Measurements from ENCODE around the gene RHOU. TPM values are rescaled to one million over a fixed set of nuclear protein-coding genes. Genes with fewer than 3 reads are reported as not detected.

Gene RHOU
- total RNA-seq (2021) (not detected in 2 replicates), Bru-seq, nascent RNA (not detected), BruChase-seq, experiment 1, labeled RNA remaining after a 2-hour chase (not detected), BruChase-seq, experiment 2, labeled RNA remaining after a 6-hour chase (not detected)
- long read RNA-seq, result 0 reads

DNA sequence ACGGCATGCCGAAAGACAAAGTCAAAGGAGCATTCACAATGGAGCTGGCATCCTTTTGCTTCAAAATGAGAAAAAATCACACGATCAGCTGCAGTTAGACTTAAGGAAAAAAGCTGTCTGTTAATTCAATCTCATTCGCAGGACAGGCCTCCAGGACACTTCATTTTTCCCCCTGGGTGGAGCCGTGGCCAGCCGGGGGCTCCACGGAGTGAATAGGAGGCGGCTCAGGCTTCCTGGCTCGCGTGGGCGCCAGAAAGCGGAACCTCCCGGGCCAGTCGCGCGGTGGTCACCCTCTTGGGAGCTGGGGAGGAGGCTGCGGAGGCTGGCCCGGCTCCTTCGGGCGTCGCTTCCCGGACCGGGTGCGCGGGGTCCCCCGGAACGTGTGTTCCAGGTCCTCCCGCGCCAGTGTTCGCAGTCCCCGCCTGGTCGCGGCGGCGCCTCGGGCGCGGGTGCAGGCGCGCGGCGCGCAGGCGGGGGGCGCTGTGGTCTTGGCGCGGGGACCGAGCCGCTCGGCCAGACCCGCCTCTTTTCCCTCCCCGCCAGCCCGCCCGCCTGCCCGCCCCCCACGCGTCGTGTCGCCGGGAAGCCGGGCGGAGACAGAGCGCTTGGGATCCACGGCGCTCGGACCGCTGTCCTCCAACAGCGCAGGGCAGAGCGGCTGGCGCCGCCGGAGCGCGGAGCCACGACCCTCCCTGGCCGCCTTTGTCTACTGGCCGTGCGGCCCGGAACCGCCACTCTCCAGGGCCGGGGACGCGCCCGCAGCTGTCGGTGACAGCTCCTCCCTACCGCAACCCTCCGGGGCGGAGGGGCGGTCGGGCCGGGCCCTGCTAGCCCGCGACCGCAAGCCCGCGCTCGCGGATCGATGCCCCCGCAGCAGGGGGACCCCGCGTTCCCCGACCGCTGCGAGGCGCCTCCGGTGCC lies at the start of gene RHOU:
Gene RHOU, plus strand, starts transcription at position 599 of the 921 bp plus-strand sequence. Its CDS starts 264 bp downstream, at position 863.
- H3K27me3 ChIP-seq (ENCODE audit: insufficient read depth, low read depth), result peaks cover 61% of the 10 kb centered on the region
- POLR2A ChIA-PET (ENCODE audit: unreplicated experiment), result no interaction called here
- H2AFZ ChIP-seq, result no peak within 1 kb of the TSS
- H3K9me2 ChIP-seq (ENCODE audit: insufficient read depth), result no peaks in the 10 kb centered on the region
- no peaks in the 10 kb centered on the region for H3K79me2 ChIP-seq (ENCODE audit: low read depth)
- no peak for DNase-seq
- CTCF ChIA-PET, result no interaction called here
- H3F3A ChIP-seq (ENCODE audit: insufficient read depth, low read depth), result no peaks in the 10 kb centered on the region
- no peaks in the 10 kb centered on the region for H3K9me3 ChIP-seq (ENCODE audit: insufficient read depth, low read depth)
- no TSS peak for BruUV-seq (replicated peaks)
- no peak within 1 kb of the TSS for H3K4me2 ChIP-seq
- H3K27ac ChIP-seq, result no peak within 1 kb of the TSS
- no peaks in the 10 kb centered on the region for H3K4me1 ChIP-seq (replicated peaks; ENCODE audit: insufficient read depth)
- no peaks in the 10 kb centered on the region for H4K20me1 ChIP-seq (ENCODE audit: insufficient read depth)
- no peak for TF ChIP-seq EZH2 (IDR thresholded peaks at IDR 0.05; ENCODE audit: low read depth)
- TF ChIP-seq, protein P1, sequence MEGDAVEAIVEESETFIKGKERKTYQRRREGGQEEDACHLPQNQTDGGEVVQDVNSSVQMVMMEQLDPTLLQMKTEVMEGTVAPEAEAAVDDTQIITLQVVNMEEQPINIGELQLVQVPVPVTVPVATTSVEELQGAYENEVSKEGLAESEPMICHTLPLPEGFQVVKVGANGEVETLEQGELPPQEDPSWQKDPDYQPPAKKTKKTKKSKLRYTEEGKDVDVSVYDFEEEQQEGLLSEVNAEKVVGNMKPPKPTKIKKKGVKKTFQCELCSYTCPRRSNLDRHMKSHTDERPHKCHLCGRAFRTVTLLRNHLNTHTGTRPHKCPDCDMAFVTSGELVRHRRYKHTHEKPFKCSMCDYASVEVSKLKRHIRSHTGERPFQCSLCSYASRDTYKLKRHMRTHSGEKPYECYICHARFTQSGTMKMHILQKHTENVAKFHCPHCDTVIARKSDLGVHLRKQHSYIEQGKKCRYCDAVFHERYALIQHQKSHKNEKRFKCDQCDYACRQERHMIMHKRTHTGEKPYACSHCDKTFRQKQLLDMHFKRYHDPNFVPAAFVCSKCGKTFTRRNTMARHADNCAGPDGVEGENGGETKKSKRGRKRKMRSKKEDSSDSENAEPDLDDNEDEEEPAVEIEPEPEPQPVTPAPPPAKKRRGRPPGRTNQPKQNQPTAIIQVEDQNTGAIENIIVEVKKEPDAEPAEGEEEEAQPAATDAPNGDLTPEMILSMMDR (conservative IDR thresholded peaks at IDR 0.05), result no peak
- intact Hi-C loops (cut with micrococcal nuclease; ENCODE audit: unreplicated experiment), result no loop called here
- H3K4me3 ChIP-seq, result no peak within 1 kb of the TSS
- H3K36me3 ChIP-seq (ENCODE audit: low read depth), result no peaks in the 10 kb centered on the region

GRCh38 chr1:228687587-228687986 lies 47.7 kb upstream of the RHOU start:
- Histone ChIP-seq H3K27me3 (ENCODE audit: insufficient read depth, low read depth) (peaks cover 61% of the 10 kb centered on the region), H3F3A (ENCODE audit: insufficient read depth, low read depth) (no peaks in the 10 kb centered on the region), H2AFZ (no peak overlapping the region), H3K9me3 (ENCODE audit: insufficient read depth, low read depth) (no peaks in the 10 kb centered on the region), H3K4me3 (no peak overlapping the region), H4K20me1 (ENCODE audit: insufficient read depth) (no peaks in the 10 kb centered on the region), H3K4me1 (replicated peaks; ENCODE audit: insufficient read depth) (no peaks in the 10 kb centered on the region), H3K79me2 (ENCODE audit: low read depth) (no peaks in the 10 kb centered on the region), H3K27ac (no peak overlapping the region), H3K9me2 (ENCODE audit: insufficient read depth) (no peaks in the 10 kb centered on the region), H3K36me3 (ENCODE audit: low read depth) (no peaks in the 10 kb centered on the region), H3K4me2 (no peak overlapping the region)
- intact Hi-C loops (cut with micrococcal nuclease; ENCODE audit: unreplicated experiment), result no loop called here
- TF ChIP-seq, protein P1 (conservative IDR thresholded peaks at IDR 0.05), result no peak
- TF ChIP-seq EZH2 (IDR thresholded peaks at IDR 0.05; ENCODE audit: low read depth), result no peak
- POLR2A ChIA-PET (ENCODE audit: unreplicated experiment), result no interaction called here
- BruUV-seq (replicated peaks), result no TSS peak
- peak in 1 of 2 experiments; percentile 37 for DNase-seq
- CTCF ChIA-PET, result no interaction called here

DNA sequence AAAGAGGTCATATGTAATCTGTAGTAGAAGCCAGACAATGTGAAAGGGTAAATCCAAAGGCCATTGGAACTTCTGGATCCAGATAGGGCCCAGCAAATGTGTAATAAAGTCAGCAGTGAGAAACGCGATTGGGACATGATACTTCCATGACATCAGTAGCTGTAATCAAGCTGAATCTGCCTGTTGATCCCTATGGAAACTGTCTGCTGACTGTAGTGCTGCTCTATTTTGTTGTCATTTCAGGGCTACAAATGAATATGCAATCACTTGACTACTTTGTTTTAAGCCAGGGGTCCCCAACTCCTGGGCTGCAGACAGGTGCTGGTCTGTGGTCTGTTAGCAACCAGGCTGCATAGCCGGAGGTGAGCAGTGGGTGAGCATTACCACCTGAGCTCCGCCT lies 46.0 kb upstream of the RHOU start:
- Histone ChIP-seq H2AFZ (no peak overlapping the region), H3K4me1 (replicated peaks; ENCODE audit: insufficient read depth) (no peaks in the 10 kb centered on the region), H4K20me1 (ENCODE audit: insufficient read depth) (no peaks in the 10 kb centered on the region), H3K27me3 (ENCODE audit: insufficient read depth, low read depth) (peaks cover 46% of the 10 kb centered on the region), H3K9me2 (ENCODE audit: insufficient read depth) (no peaks in the 10 kb centered on the region), H3K79me2 (ENCODE audit: low read depth) (no peaks in the 10 kb centered on the region), H3F3A (ENCODE audit: insufficient read depth, low read depth) (no peaks in the 10 kb centered on the region), H3K27ac (no peak overlapping the region), H3K36me3 (ENCODE audit: low read depth) (no peaks in the 10 kb centered on the region), H3K4me3 (no peak overlapping the region), H3K9me3 (ENCODE audit: insufficient read depth, low read depth) (no peaks in the 10 kb centered on the region), H3K4me2 (no peak overlapping the region)
- intact Hi-C loops (cut with micrococcal nuclease; ENCODE audit: unreplicated experiment), result no loop called here
- no TSS peak for BruUV-seq (replicated peaks)
- no peak for TF ChIP-seq EZH2 (IDR thresholded peaks at IDR 0.05; ENCODE audit: low read depth)
- TF ChIP-seq, protein P1 (conservative IDR thresholded peaks at IDR 0.05), result no peak
- no peak for DNase-seq
- ChIA-PET CTCF (no interaction called here), POLR2A (ENCODE audit: unreplicated experiment) (no interaction called here)
